HG02571 (cell line): Measurements from ENCODE around the gene PHYKPL.
"Not testable (repeated sequence)": the region's sequence is repeated elsewhere in the genome, so short reads cannot be mapped to it uniquely, and the experiment has no call there.

Experiments used
- ATAC-seq: cut with Tn5 transposase; IDR thresholded peaks from one replicate; pipeline ENCODE4 v1.9.1; 2021; ENCODE audit warnings: mild to moderate bottlenecking, moderate library complexity; ENCODE audit not compliant: unreplicated experiment

PHYKPL gene

GRCh38 chr5:178208540-178209227 lies 23.9 kb downstream of the PHYKPL start:
- no peak for ATAC-seq

GRCh38 chr5:178207917-178208280 lies 24.7 kb downstream of the PHYKPL start:
- no peak for ATAC-seq

GRCh38 chr5:178207183-178207916 lies 25.3 kb downstream of the PHYKPL start:
- no peak for ATAC-seq

- ATAC-seq, result no peak
Measured at GRCh38 chr5:178206166-178207101, 26.2 kb downstream of the PHYKPL start.

- ATAC-seq, result no peak
Measured at GRCh38 chr5:178205749-178206047, 26.9 kb downstream of the PHYKPL start.

- ATAC-seq, result peak; percentile 47
Measured at GRCh38 chr5:178204935-178205748, 27.5 kb downstream of the PHYKPL start.

GRCh38 chr5:178204182-178204934 lies 28.2 kb downstream of the PHYKPL start, which contains the start of gene HNRNPAB:
HNRNPAB (plus strand) TSS chr5:178204533; CDS start chr5:178204838, 305 bp downstream.
- ATAC-seq, result peak; percentile 92

GRCh38 chr5:178203670-178204181 lies 28.9 kb downstream of the PHYKPL start:
- no peak for ATAC-seq

GRCh38 chr5:178202541-178202940 lies 30.1 kb downstream of the PHYKPL start:
- ATAC-seq, result no peak

GRCh38 chr5:178201927-178202235 lies 30.7 kb downstream of the PHYKPL start:
- no peak for ATAC-seq

- ATAC-seq, result no peak
Measured at GRCh38 chr5:178201221-178201926, 31.2 kb downstream of the PHYKPL start.

- no peak for ATAC-seq
Measured at GRCh38 chr5:178199581-178200434, 32.8 kb downstream of the PHYKPL start.

GRCh38 chr5:178198706-178199105 lies 33.9 kb downstream of the PHYKPL start:
- no peak for ATAC-seq

GRCh38 chr5:178198151-178198550 lies 34.5 kb downstream of the PHYKPL start:
- not testable (repeated sequence) for ATAC-seq

GRCh38 chr5:178196986-178197385 lies 35.6 kb downstream of the PHYKPL start:
- no peak for ATAC-seq

- ATAC-seq, result no peak
Measured at GRCh38 chr5:178196281-178196812, 36.3 kb downstream of the PHYKPL start.

GRCh38 chr5:178194026-178194425 lies 38.6 kb downstream of the PHYKPL start:
- ATAC-seq, result no peak

GRCh38 chr5:178193251-178193809 lies 39.3 kb downstream of the PHYKPL start:
- ATAC-seq, result no peak
